KG1 (cell line): ENCODE results near the gene ACTN1.

Experiments
- DNase-seq: peaks from one replicate; lab custom pipeline; 2025; lab: John Stamatoyannopoulos, UW

ACTN1 gene

DNA sequence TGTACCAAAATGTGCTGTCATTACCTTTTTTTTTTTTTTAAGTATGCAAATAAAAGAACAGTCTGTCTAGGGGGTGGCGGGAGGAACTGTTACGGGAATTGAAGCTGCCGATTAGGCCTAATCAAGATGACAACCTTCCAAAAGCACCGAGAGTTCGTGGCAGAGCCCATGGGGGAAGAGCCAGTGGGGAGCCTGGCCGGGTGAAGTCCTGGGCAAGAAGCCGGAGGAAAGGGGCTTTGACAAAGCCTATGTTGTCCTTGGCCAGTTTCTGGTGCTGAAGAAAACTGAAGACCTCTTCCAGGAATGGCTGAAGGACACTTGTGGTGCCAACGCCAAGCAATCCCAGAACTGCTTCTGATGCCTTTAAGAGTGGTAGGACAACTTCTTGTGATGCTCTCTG, 42.6 kb downstream of the ACTN1 start:
- DNase-seq = no peak

DNA sequence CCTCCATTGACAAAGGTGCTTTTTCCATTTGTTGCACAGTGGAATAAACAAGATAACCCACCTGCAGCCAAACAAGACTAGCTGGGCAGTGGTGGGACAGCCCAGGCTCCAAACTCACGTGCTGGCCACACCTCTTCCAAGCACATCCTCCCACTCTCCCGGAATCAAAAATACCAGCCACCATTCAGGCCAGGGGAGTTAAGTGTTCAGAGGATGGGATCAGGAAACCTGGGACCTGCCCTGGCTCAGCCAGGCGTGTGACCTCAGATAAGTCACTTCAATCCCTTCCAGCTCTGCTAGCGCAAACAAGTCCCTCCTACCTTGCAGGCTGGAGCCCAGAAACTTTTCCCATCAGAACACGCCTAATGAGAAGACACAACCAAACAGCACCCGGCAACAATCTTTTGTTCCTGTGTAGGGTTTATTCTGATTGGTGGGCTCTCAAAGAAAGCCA, 43.3 kb downstream of the ACTN1 start:
- no peak for DNase-seq

DNA sequence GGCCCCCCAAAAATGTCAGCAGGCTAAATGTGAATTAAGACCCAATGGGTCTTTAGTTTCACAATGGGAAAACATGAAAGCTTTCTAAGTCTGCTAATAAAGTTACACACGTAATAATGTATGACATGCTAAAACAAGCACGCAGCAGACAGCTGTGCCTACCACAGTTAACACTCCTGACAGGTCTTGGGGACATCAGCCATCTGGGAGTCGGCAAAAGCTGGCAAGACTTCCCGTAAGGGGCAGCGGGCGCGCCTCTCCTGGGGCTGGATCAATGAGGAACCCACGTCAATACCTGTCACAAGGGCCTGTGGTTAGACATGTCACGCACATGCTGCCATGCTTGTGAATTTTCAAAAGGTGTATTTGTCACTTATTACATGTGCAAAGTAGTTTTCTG, 45.0 kb downstream of the ACTN1 start:
- no peak for DNase-seq

DNA sequence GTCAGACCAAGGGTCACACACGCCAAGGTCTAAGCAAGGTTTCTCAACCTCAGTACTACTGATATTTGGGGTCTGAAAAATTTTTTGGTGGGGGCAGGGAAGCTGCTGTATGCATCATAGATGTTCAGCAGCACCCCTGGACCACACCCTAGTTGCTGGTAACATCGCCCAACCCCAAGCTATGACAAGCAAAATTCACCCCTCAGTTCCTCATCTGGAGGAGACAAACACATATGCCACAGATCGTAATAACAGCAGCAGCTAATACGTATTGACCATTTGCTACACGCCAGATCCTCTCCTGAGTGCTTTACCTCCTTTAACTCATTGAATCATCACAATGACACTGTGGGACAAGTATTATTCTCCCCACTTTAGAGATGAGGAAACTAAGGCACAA, 46.4 kb downstream of the ACTN1 start:
- DNase-seq = no peak

GRCh38 chr14:68932231-68932630, 46.9 kb downstream of the ACTN1 start:
- no peak for DNase-seq

- DNase-seq = no peak
Observed at GRCh38 chr14:68931474-68932051, 47.5 kb downstream of the ACTN1 start.

GRCh38 chr14:68931063-68931462, 48.0 kb downstream of the ACTN1 start:
- DNase-seq = no peak

- no peak for DNase-seq
Observed at GRCh38 chr14:68929623-68930307, 49.3 kb downstream of the ACTN1 start.

GRCh38 chr14:68928770-68929550, 50.1 kb downstream of the ACTN1 start:
- no peak for DNase-seq

- DNase-seq = no peak
Observed at GRCh38 chr14:68927956-68928675, 51.0 kb downstream of the ACTN1 start.

DNA sequence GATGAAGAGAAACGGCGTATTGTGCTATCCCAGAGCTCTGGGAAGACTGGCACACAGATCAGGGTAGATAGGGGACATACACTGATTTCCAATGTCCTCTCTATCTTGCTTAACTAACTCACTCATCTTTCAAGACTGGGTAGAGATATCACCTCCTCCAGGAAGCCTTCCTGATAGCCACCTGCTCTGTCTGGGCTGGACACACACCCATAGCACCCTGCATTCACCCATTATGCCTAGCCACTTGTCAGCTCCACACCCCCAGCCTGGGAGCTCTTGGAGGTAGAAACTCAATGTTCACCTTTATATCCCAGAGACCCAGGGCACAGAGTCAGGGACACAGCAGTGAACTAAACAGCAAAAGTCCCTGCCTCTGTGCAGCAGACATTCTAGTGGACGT, 52.0 kb downstream of the ACTN1 start:
- no peak for DNase-seq

GRCh38 chr14:68926236-68926635, 52.9 kb downstream of the ACTN1 start:
- no peak for DNase-seq

GRCh38 chr14:68925373-68925772, 53.7 kb downstream of the ACTN1 start:
- no peak for DNase-seq

- no peak for DNase-seq
Observed at GRCh38 chr14:68924186-68925158, 54.6 kb downstream of the ACTN1 start.

GRCh38 chr14:68922886-68923285, 56.2 kb downstream of the ACTN1 start:
- no peak for DNase-seq

GRCh38 chr14:68922201-68922621, 56.9 kb downstream of the ACTN1 start:
- DNase-seq = no peak

GRCh38 chr14:68921666-68922065, 57.4 kb downstream of the ACTN1 start:
- no peak for DNase-seq

GRCh38 chr14:68921049-68921448, 58.1 kb downstream of the ACTN1 start:
- no peak for DNase-seq

DNA sequence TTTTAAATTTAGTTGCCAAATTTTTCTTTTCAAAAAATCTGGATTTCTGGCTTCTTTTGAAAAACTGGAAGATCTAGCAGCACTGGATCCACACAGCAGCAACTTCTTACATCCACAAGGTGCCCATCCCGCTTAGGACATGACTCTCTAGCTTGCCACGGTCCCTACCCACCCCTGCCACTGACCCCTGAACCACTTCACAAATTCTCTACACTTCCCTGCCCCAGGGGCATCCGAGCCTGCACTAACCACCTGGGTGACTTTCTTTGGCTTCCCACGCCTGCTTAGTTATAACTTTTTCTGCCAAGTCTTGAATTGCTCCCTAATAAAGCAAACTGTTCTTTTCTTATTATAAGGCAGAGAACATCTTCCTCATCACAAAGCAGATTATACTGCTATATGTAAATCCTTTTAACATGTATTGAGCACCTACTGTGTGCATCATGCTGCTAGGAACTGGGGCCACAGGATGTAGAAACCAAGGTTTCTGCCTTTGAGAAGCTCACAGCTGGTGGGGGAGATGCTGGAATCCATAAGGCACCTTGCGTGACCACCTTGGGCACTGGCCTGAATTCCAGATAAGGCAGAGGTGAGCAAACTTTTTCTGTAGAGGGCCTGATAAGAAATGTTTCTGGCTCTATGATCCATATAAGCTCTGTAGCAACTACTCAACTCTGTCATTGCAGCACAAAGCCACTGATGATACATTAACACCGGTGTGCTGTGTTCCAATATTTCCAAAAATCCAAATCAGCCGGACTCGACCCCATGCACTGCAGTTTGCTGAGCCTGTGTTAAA, 59.8 kb downstream of the ACTN1 start:
- no peak for DNase-seq

DNA sequence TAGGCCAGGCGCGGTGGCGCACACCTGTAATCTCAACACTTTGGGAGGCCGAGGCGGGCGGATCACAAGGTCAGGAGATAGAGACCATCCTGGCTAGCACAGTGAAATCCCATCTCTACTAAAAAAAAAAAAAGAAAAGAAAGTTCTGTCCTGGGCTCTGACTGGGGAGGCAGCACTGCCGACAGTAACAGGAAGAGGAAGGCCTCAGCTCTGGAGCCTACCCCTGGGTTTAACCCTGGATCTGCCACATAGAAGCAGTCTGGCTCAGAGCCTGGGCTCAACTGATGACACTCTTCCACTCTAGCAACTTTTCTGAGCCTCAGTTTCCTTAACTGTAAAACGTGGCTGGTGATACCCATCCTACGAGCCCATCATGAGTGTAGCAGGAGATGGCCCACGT, 60.5 kb downstream of the ACTN1 start:
- no peak for DNase-seq
